ENCODE data around the gene TCEAL1. TPM values are rescaled to one million over a fixed set of nuclear protein-coding genes. Genes with fewer than 3 reads are reported as not detected.

Gene TCEAL1
- 89.4 and 101 TPM in 2 replicates for polyA plus RNA-seq
- 33.8 and 35.1 TPM in 2 replicates for polyA minus RNA-seq

GRCh38 chrX:103628386-103629317 lies at the start of gene TCEAL1:
TSS of gene TCEAL1 (plus strand) at chrX:103628975. CDS start at chrX:103629917, 942 bp downstream.
- Histone ChIP-seq H3K9me3 (ENCODE audit: low read length) (no peaks in the 10 kb centered on the region), H4K20me1 (ENCODE audit: insufficient read depth) (no peaks in the 10 kb centered on the region), H2AFZ (ENCODE audit: low read depth, low read length) (peak within 1 kb of the TSS; percentile 56), H3K27me3 (ENCODE audit: insufficient read depth, low read depth, low read length) (no peaks in the 10 kb centered on the region), H3K36me3 (ENCODE audit: insufficient read depth, low read length) (no peaks in the 10 kb centered on the region), H3K79me2 (replicated peaks; ENCODE audit: insufficient read depth, low read length) (peaks cover 6% of the 10 kb centered on the region), H3K9ac (ENCODE audit: low read length) (peak within 1 kb of the TSS; percentile 92), H3F3A (ENCODE audit: insufficient read depth, low read length, poor library complexity, severe bottlenecking) (no peaks in the 10 kb centered on the region), H3K9me2 (ENCODE audit: insufficient read depth, low read length) (no peaks in the 10 kb centered on the region), H3K4me2 (ENCODE audit: low read length) (peak within 1 kb of the TSS; percentile 76), H3K4me3 (ENCODE audit: low read length) (peak within 1 kb of the TSS; percentile 76), H3K27ac (ENCODE audit: low read length) (peak within 1 kb of the TSS; percentile 96)
- TF ChIP-seq REST (IDR thresholded peaks at IDR 0.05; ENCODE audit: borderline replicate concordance): no peak
- TF ChIP-seq RAD21 (conservative IDR thresholded peaks at IDR 0.05): peak; percentile 7
- TF ChIP-seq MXI1 (conservative IDR thresholded peaks at IDR 0.05; ENCODE audit: poor library complexity, severe bottlenecking): no peak
- no peak for TF ChIP-seq SMC3 (conservative IDR thresholded peaks at IDR 0.05; ENCODE audit: poor library complexity)
- no peak for TF ChIP-seq EP300 (conservative IDR thresholded peaks at IDR 0.05; ENCODE audit: poor library complexity, severe bottlenecking)
- TF ChIP-seq EZH2 (IDR thresholded peaks at IDR 0.05; ENCODE audit: borderline replicate concordance, insufficient read depth, low read length, poor library complexity, severe bottlenecking): no peak
- TF ChIP-seq POLR2AphosphoS5 (IDR thresholded peaks at IDR 0.05): peak; percentile 77
- TF ChIP-seq CTCF (IDR thresholded peaks at IDR 0.05; ENCODE audit: poor library complexity, severe bottlenecking): no peak
- peak; percentile 69 for TF ChIP-seq TAF1 (IDR thresholded peaks at IDR 0.05; ENCODE audit: low read depth)

- TF ChIP-seq SMC3 (conservative IDR thresholded peaks at IDR 0.05; ENCODE audit: poor library complexity) (no peak), POLR2AphosphoS5 (IDR thresholded peaks at IDR 0.05) (no peak), MXI1 (conservative IDR thresholded peaks at IDR 0.05; ENCODE audit: poor library complexity, severe bottlenecking) (no peak), EZH2 (IDR thresholded peaks at IDR 0.05; ENCODE audit: borderline replicate concordance, insufficient read depth, low read length, poor library complexity, severe bottlenecking) (no peak), EP300 (conservative IDR thresholded peaks at IDR 0.05; ENCODE audit: poor library complexity, severe bottlenecking) (no peak), TAF1 (IDR thresholded peaks at IDR 0.05; ENCODE audit: low read depth) (no peak), REST (IDR thresholded peaks at IDR 0.05; ENCODE audit: borderline replicate concordance) (no peak), RAD21 (conservative IDR thresholded peaks at IDR 0.05) (no peak), CTCF (IDR thresholded peaks at IDR 0.05; ENCODE audit: poor library complexity, severe bottlenecking) (no peak)
- peak overlapping the region; percentile 86 for H3K9ac ChIP-seq (ENCODE audit: low read length)
- H3K36me3 ChIP-seq (ENCODE audit: insufficient read depth, low read length): no peaks in the 10 kb centered on the region
- no peaks in the 10 kb centered on the region for H3F3A ChIP-seq (ENCODE audit: insufficient read depth, low read length, poor library complexity, severe bottlenecking)
- H3K27ac ChIP-seq (ENCODE audit: low read length): peak overlapping the region; percentile 78
- no peak overlapping the region for H3K4me2 ChIP-seq (ENCODE audit: low read length)
- peak overlapping the region; percentile 14 for H2AFZ ChIP-seq (ENCODE audit: low read depth, low read length)
- H3K9me2 ChIP-seq (ENCODE audit: insufficient read depth, low read length): no peaks in the 10 kb centered on the region
- H3K79me2 ChIP-seq (replicated peaks; ENCODE audit: insufficient read depth, low read length): peaks cover 5% of the 10 kb centered on the region
- peak overlapping the region; percentile 75 for H3K4me3 ChIP-seq (ENCODE audit: low read length)
- no peaks in the 10 kb centered on the region for H4K20me1 ChIP-seq (ENCODE audit: insufficient read depth)
- no peaks in the 10 kb centered on the region for H3K27me3 ChIP-seq (ENCODE audit: insufficient read depth, low read depth, low read length)
- H3K9me3 ChIP-seq (ENCODE audit: low read length): no peaks in the 10 kb centered on the region
Measured at GRCh38 chrX:103584596-103584995, 44.2 kb upstream of the TCEAL1 start.
